ENCODE results near the gene CYTH3. TPM values are rescaled to one million over a fixed set of nuclear protein-coding genes. Genes with fewer than 3 reads are reported as not detected.

The CYTH3 gene
- total and polyA plus RNA-seq, 9 of the 15 experiments (the other 6 are each of a cell fraction or from before 2014, with no cell fraction given): 0.25 to 15.2 (median 11.4) TPM

GRCh38 chr7:6218329-6218728 is 54.1 kb downstream of the CYTH3 start (continued):
- no peak for TF ChIP-seq ZNF239 (CRISPR knock-in tag; IDR thresholded peaks at IDR 0.05)

GRCh38 chr7:6212008-6212407 is 60.4 kb downstream of the CYTH3 start:
- Histone ChIP-seq H4K20me1 (replicated peaks; ENCODE audit: control insufficient read depth, insufficient read depth, low read length) (0 out of 2 replicates have a peak, but pooled peaks cover 5% of the 10 kb centered on the region), H3K4me3 (no peak overlapping the region), H3K9me3 (replicated peaks; ENCODE audit: control insufficient read depth, insufficient read depth, low read depth, low read length) (no peaks in the 10 kb centered on the region), H3K27ac (ENCODE audit: extremely low read depth, low read depth, low read length) (no peak overlapping the region), H3K36me3 (ENCODE audit: control insufficient read depth, insufficient read depth, low read length) (no peaks in the 10 kb centered on the region), H3K4me2 (ENCODE audit: insufficient read depth, low read length) (no peak overlapping the region), H3K27me3 (ENCODE audit: control insufficient read depth in 2 of 2, insufficient read depth in 2 of 2, low read length in 2 of 2) (no peaks in the 10 kb centered on the region), H3K9ac (ENCODE audit: insufficient read depth in 1 of 2, low read depth in 2 of 2, low read length in 2 of 2) (no peak overlapping the region), H2AFZ (ENCODE audit: low read depth, low read length) (no peak overlapping the region), H3K9me1 (ENCODE audit: control insufficient read depth, insufficient read depth, low read length) (no peaks in the 10 kb centered on the region), H3K79me2 (ENCODE audit: control insufficient read depth, insufficient read depth, low read length) (peaks cover 25% of the 10 kb centered on the region; the same call in 1 of the 3 replicates), H3K4me1 (replicated peaks in 1 of 2; ENCODE audit: control insufficient read depth in 2 of 2, insufficient read depth in 2 of 2, low read length in 2 of 2) (peaks cover 5 to 6% of the 10 kb centered on the region in 2 experiments; a peak in 3 of 5 replicates)
- 48% methylated on average over 3 of the region's 3 CpGs for WGBS (ENCODE audit: insufficient coverage, low coverage, missing lambda C conversion rate)
- no TSS peak for BruUV-seq (replicated peaks)
- POLR2A ChIA-PET: no interaction called here
- in situ Hi-C loops (cut with MboI) (no loop called here), intact Hi-C loops (cut with micrococcal nuclease) (no loop called here)
- DNase-seq (ENCODE audit: extremely low read depth in 1 of 4, low spot score in 3 of 4): no peak
- CTCF ChIA-PET (ENCODE audit: low intra/inter-chr PET ratio): no interaction called here
- FAIRE-seq: no peak
- ATAC-seq: peak; percentile 54
- TF ChIP-seq C11orf30 (IDR thresholded peaks at IDR 0.05; ENCODE audit: low read depth) (peak; percentile 86), YBX1 (IDR thresholded peaks at IDR 0.05) (no peak), BRF2 (IDR thresholded peaks at IDR 0.05; ENCODE audit: borderline replicate concordance, insufficient read depth, insufficient read length) (no peak), BCOR (IDR thresholded peaks at IDR 0.05) (no peak), PHF8 (IDR thresholded peaks at IDR 0.05; ENCODE audit: borderline replicate concordance, low read length) (no peak), NFRKB (IDR thresholded peaks at IDR 0.05; ENCODE audit: low read depth) (no peak), POLR3A (IDR thresholded peaks at IDR 0.05; ENCODE audit: borderline replicate concordance, extremely low read depth, insufficient read depth, insufficient read length) (no peak), SMARCC2 (IDR thresholded peaks at IDR 0.05; ENCODE audit: low read depth) (no peak), SIX5 (IDR thresholded peaks at IDR 0.05; ENCODE audit: borderline replicate concordance in 1 of 2, insufficient read depth in 1 of 2, low read depth in 1 of 2, low read length in 2 of 2) (no peak), HLTF (IDR thresholded peaks at IDR 0.05) (no peak), MAFF (IDR thresholded peaks at IDR 0.05; ENCODE audit: low read length) (peak; percentile 78), ZNF507 (tag; conservative IDR thresholded peaks at IDR 0.05) (no peak), TCF3 (CRISPR knock-in tag; IDR thresholded peaks at IDR 0.05) (no peak), ZNF316 (IDR thresholded peaks at IDR 0.05) (peak; percentile 91), HSF4 (CRISPR knock-in tag; IDR thresholded peaks at IDR 0.05; ENCODE audit: borderline replicate concordance) (no peak), MAFK (IDR thresholded peaks at IDR 0.05; ENCODE audit: low read length) (peak; percentile 67; the same call in 1 of the 2 replicates), PRPF4 (IDR thresholded peaks at IDR 0.05; ENCODE audit: insufficient read depth, low read depth, low read length, poor library complexity, severe bottlenecking) (no peak), ARID3A (IDR thresholded peaks at IDR 0.05; ENCODE audit: borderline replicate concordance, low read depth, low read length) (no peak), NFE2L1 (tag; IDR thresholded peaks at IDR 0.05; ENCODE audit: borderline replicate concordance, low read depth) (peak; percentile 71), NFE2 (IDR thresholded peaks at IDR 0.05; ENCODE audit: low read depth) (peak; percentile 89), ZNF717 (CRISPR knock-in tag; IDR thresholded peaks at IDR 0.05) (no peak), ZNF780A (CRISPR knock-in tag; IDR thresholded peaks at IDR 0.05) (no peak)

All from K562 (cell line).